HG03064 (cell line): ENCODE results near the gene BEST2.
A peak's percentile ranks its signal among the peaks of the same experiment; 100 is the strongest.
"Not testable (repeated sequence)": the region's sequence is repeated elsewhere in the genome, so short reads cannot be mapped to it uniquely, and the experiment has no call there.

Source experiments
- ATAC-seq: cut with Tn5 transposase; IDR thresholded peaks from one replicate; pipeline ENCODE4 v1.9.1; 2021; ENCODE audit warnings: low read depth; ENCODE audit not compliant: unreplicated experiment

The BEST2 gene

DNA sequence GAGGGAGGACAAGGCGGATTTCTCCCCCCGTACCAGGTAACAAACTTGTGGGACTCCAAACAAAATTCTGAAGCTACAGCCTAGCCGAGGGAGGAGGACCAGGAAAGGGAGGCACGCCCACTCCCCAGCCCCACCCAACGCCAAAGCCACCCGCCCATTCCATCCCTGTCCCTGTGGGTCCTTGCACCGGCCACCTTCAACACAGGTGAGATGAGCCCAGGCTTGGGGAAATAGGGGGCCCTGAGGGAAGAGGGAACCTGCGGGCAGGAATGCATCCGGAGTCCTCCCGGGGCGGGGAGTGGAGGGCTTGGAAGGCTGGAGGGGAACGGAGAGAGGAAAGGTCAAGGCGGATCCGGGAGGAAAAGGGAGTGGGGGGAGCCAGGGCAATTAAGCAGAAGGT is at the start of gene BEST2:
Gene BEST2 (plus strand): TSS at position 157 of the 400 bp plus-strand sequence. CDS start 802 bp downstream, outside the sequence.
- ATAC-seq = no peak

DNA sequence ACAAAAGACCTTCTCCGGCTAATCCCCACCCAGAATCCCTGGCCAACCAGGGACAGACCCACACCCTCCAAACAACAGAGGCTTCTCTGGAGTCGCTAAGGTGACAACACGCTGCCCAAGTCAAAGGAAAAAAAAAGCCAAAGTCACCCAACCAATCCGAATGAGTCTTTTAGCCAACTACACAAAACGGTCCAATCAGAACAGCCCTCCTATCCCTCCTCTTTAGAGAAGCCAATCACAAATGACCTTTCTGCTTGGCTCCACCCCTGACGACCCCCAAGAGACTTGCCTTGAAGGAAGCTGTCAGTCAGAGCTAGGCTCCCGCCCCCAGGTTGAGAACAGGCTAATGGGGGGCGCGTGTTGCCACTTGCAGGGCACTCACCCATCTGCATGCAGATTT is 48.5 kb upstream of the BEST2 start:
- no peak for ATAC-seq

DNA sequence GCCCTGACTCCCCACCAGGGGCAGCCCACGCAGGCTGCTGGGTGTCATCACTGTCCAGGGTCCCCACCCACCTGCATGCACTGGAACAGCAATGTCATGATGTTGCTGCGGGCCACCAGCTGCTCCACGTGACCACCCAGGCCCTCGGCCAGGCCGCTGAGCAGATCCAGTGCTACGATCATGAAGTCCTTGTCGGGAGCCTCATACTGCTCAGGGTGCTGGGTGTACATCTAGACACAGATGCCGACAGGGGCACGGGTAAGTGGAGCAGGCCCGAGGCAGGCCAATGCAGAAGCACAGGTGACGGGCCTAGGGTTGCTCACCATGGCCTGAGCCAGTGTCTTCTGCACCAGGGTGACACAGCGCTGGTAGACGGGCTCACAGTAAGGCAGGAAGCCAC is 46.4 kb upstream of the BEST2 start:
- no peak for ATAC-seq

DNA sequence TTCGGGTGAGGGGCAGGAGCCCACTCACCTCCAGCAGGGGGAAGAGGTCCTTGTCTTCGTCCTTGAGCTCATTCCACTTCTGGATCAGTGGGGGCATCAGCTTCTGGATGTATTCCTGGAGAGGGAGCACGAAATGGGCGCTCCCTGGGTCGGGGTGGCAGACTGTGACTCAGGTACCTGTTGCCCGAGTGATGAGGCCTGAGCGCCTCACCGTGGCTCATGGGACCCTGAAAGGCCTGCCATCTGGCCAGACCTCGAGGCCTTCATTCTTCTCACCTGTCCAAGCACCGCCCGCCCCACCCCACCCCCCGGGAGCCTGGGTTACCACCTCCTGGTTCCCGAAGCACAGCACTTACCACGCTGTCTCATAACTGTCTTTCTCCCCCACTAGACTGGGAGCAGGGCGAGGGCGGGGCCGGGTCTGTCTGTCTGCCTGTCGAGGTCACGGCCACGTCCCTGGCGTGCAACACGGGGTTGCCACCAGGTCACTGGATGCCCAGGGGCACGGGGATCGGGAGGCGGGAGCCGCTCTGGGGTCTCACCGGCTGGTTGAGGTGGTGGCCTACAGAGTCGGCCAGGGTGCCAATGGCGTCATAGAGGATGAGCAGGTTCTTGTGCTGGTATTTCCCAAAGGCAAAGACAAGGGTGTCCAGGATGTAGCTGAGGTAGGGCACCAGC is 45.8 kb upstream of the BEST2 start:
- ATAC-seq = no peak

DNA sequence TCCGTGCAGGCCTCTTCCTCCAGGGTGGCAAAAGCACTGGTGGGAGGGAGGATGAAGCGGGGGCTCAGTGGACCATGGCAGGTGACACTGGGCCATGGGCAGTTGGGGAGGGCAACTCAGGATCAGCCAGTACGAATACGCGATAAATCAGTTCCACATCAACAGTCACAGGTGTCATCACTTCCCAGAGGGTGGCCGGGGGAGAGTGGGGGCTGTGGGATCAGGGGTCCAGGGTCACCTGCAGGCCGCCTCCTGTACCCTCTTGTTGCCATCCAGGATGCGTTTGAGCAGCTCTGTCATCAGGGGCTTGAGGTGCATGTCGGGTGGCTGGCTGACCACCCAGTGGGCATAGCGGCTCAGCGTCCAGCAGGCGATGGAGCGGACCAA is 45.3 kb upstream of the BEST2 start:
- ATAC-seq = no peak

DNA sequence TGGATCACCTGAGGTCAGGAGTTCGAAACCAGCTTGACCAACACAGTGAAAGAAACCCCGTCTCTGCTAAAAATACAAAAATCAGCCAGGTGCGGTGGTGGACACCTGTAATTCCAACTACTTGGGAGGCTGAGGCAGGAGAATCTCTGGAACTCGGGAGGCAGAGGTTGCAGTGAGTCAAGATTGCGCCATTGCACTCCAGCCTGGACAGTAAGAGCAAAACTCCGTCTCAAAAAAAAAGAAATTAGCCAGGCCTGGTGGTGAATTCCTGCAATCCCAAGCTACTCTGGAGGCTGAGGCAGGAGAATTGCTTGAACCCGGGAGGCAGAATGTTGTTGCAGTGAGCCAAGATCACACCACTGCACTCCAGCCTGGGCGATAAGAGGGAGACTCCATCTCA is 43.0 kb upstream of the BEST2 start:
- no peak for ATAC-seq

DNA sequence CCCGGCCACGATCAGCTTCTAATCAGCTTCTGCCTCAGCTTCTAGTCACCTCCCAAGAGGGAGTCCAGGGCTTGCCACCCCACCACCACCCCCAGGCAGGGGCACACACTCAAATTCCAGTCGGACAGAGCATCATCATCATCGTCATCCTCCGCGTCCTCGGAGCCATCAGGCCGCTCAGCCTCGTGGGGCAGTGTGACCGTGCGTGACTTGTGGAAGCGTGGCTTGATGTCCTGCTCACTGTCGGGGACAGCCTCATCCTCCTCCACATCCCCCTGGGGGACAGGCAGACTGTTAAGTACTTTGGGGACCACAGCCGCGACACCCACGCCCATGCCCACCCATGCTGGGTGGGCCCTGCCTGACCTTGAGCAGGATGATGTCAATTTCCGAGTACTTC is 40.4 kb upstream of the BEST2 start:
- ATAC-seq = no peak

DNA sequence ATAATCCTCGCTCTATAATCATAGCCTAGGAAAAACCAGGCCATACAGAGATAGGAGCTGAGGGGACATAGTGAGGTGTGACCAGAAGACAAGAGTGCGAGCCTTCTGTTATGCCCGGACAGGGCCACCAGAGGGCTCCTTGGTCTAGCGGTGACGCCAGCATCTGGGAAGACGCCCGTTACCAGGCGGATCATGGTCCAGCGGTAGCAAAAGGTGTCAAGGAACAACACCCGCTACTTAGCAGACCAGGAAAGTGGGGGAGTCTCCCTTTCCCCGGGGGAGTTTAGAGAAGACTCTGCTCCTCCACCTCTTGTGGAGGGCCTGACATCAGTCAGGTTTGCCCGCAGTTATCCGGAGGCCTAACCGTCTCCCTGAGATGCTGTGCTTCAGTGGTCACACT is 39.5 kb upstream of the BEST2 start:
- ATAC-seq = not testable (repeated sequence)

DNA sequence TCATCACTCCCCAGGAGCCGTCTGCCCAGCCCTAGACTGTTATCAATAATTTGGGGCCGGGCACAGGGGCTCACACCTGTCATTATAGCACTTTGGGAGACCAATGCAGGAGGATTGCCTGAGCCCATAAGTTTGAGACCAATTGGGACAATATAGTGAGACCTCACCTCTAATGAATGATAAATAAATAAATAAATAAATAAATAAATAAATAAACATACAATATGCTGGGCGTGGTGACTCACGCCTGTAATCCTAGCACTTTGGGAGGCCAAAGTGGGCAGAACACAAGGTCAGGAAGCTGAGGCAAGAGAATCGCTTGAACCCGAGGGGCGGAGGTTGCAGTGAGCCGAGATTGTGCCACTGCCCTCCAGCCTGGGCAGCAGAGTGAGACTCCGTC is 38.3 kb upstream of the BEST2 start:
- not testable (repeated sequence) for ATAC-seq

DNA sequence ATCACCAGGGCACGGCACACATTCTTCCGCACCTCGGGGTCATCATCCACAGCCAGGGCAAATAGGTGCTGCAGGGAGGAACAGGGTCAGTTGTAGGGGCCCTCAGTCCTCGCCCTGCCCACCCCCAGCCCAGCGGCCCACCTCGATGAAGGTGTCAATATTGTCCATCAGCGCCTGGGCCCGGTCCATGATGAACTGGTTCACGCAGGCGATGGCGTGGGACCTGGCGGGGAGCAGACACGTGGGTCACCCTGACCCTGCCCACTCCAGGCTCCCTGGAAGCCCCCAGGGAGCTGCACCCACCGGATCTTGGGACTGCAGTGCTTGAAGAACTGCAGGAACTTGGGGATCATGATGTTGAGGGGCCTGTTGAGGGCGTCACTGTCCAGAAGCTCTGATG is 36.5 kb upstream of the BEST2 start:
- no peak for ATAC-seq

DNA sequence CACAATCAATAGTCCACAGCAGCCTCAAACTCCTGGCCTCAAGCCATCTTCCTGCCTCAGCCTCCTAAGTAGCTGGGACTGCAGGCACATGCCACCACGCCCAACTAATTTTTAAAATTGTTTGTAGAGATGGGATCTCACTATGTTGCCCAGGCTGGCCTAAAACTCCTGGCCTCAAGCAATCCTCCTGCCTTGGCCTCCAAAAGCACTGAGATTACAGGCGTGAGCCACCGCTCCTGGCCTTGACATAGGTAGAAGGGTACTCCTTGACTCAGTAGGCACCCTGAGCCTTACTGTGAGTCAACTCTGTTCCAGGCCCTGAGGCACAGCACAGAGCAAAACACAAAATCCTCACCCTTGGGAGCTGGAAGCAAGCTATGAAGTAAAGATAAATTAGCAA is 35.7 kb upstream of the BEST2 start:
- ATAC-seq = no peak

DNA sequence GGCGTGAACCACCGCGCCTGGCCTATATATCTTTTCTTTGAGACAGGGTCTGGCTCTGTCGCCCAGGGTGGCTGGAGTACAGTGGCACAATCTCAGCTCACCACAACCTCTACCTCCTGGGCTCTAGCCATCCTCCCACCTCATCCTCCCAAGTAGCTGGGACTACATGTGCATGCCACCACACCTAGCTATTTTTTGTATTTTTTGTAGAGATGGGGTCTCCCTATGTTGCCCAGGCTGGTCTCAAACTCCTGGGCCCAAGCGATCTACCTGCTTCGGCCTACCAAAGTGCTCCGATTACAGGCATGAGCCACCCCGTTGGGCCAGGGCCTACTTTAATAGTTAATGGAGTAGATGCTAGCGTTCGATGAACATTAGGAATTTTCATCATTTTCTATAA is 31.3 kb upstream of the BEST2 start:
- no peak for ATAC-seq

DNA sequence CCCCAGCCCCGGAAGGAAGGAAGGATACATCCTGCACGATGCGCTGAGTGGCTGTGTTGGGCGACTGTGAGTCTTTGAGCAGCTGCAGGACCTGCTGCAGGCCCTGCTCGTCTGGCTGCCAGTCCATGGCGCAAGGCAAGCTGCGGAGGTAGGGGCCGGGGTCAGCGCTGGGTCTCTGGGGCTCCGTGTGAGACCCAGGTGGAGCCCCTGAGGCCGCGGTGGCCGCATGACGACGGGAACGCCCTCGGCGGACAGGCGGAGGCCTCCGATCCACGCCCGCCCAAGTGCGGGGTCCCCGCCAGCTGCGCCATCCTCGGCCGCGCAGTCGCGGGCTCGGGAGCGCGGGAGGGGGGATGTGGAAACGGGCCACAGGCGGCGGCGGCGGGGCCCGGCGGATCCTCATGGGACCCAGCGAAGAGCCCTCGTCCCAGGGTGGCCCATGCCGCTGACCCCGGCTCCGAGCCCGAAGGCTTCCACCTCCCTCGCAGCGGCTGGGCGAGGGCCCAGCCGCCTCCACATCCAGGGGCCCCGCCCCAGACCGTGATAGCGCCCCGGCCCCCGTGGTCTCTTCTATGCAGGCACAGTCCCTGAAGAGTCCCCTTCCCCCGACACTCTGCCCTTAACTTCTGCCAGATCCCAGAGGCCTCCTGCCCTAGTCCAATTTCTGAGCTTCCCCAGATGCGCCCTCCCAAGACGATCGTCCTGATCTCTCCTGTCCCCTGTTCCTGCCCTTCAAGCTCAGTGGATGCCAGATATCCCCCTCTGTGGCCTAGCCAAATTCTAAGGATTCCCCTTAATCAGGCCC is 30.5 kb upstream of the BEST2 start:
- no peak for ATAC-seq

DNA sequence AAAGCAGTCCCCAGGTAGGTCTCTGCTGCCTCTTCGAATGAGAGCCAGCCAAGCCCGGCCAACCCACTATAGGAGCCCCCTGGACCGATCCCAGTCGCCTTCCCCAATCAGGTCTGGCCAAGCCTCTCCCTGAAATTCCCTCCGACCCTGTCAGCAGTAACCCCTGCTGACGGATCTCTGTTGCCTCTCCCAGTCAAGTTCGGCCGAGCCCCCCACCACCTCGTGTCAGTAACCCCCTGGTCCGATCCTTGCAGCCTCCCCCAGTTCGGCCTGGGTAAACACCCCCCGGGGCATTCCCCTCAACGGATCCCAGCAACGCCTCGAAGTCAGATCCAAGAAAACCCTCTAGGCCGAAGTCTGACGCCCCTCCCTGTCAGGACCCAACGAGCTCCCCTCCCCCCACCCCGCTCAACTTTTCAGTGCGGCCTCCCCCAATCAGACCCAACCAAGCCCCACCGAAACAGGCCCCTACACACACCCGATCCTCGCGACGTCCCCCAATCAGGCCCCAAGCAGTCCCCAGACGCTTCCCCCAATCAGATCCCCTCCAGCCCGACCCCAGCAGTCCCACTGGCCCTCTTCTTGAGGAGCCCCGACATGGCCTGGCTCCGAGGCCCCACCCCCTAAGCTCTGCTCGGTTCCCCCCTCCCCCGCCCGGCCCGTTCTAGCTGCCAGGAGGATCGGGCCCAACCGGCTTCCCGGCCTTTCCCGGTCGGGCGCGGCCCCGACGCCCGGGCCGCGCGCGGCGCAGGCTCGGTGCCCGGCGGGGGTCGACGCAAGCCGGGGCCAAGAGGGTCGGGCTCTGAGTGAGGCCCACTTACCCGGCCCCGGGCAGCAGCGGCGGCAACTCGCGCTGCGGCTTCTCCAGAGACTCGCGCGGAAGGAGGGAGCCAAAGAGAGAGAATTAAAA is 29.7 kb upstream of the BEST2 start:
- no peak for ATAC-seq

DNA sequence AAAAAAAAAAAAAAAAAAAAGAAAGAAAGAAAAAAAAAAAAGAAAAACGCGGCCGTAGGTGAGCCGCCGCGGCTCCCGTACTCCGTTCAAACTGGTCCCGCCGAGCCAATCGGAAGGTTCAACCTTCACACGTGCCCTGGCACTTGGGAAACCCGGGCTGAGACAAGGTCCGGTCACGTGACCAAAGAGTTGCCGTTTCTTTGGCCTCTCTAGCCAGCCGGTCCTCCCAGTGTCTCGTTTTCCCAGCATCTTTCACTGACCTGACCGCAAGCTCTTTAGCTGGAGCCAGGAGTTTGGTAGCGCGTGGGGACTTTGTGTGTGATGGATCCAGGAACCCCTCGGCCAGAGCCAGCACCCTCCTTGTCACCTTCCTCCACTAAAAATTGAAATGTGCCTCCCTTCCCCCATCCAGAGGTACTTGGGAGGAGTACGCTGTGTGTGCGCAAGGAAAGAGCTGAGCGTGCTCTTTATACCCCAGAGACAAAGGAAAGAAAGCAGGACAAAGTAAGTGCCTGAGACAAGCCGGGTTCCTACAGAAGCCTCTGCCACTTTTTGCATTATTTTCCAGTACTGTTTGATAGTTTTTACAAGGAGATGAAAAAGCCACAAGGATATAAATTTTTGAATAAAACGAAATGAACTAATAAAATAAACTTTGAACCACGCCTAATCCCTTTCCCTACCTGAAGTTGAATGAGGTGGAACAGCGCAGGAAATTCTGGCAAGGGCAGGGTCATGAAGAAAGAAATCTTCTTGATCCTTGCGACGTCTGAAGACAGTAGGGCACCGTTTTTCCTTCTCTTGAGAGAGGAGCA is 28.8 kb upstream of the BEST2 start:
- ATAC-seq = peak; percentile 60

DNA sequence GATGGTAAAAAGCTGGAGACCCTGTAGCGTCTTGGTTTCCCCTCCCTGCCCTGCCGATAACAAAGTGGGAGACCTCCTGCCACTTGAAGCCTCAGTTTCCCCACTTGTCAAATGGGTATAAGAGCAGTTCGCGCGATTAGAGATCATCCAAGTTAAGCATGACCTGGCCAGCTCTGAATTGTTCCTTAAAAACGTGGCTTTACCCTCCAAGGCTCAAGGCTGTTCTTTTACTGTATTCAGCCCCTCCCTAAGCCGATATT is 28.3 kb upstream of the BEST2 start:
- ATAC-seq = no peak

DNA sequence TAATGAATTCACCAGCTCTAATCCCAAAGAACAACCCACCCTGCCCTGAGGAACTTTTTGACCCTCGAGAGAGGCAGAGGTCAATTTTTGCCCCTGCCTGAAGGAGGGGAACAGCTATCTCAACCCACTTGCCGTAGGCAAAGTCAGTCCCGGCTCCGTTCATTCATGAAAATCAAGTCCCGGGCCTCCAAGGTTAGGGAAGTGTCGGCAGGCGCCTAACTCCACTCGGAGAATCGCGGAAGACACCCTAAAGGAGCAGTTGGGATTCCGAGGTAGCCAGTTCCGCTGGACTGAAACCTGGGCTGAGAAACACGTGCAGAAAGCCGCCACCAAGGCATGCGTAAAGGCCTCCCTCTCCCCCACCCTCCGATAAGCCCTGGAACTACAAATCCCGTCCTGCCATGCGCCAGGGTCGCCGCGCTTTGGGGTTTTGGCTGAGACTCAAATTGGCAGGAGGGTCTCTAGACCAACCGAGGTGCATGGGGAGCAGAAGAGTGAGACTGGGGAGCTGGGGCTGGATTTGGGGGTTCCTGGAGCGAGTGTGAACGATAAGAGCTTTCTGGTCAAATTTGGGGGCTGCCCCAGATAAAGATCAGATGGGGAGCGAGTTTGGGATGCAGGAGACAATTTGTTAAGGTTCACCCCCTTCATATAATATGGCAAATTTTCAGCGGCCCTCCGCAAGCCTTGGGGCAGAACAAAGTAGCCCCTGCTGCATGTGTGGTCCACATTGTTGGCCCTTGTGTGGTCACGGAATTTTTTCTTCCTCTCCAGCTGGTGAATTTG is 27.8 kb upstream of the BEST2 start, which contains the start of gene TNPO2:
Gene TNPO2 (minus strand): TSS at position 292 of the 786 bp plus-strand sequence. CDS start 2,955 bp downstream, outside the sequence.
- ATAC-seq = no peak

DNA sequence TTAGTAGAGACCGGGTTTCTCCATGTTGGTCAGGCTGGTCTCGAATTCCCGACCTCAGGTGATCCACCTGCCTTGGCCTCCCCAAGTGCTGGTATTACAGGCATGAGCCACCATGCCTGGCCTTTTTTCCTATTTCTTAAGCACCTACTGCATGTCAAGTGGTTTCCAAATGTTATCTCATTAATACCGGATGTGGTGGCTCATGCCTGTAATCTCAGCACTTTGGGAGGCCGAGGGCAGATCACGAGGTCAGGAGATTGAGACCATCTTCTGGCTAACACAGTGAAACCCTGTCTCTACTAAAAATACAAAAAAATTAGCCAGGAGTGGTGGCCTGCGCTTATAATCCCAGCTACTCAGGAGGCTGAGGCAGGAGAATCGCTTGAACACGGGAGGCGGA is 26.0 kb upstream of the BEST2 start:
- not testable (repeated sequence) for ATAC-seq

DNA sequence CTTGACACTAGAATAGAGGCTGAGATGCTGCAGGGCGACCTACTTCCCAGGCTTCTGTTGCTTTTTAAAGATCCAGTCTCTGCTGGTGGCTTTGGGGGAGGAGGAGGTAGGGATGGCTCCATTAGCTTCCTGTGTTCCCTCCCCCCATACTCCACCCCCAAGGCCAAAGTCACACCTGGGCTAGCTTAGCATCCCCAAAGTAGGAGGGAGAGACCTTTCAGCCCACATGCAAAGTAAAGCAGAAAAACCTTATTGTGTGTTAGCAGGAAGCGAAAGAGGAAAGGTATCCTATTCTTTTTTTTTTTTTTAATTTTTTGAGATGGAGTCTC is 24.6 kb upstream of the BEST2 start:
- ATAC-seq = no peak
